Ovary (tissue), 3 donors: ENCODE measurements around the gene NFKBIZ.

Source experiments
- CTCF ChIP-seq, 3 donors: fragments of 450-650 bp in 2 of 3; fragments of 200-600 bp in 1 of 3; IDR thresholded peaks; one replicate each; pipeline versions ENCODE4 v1.5.1 to v1.8.0; 2016 to 2022; ENCODE audit warnings: antibody characterized with exemption in 3 of 3, mild to moderate bottlenecking in 1 of 3
- EP300 ChIP-seq: sonication (generic); formaldehyde crosslinking; IDR thresholded peaks from one replicate; pipeline ENCODE4 v1.6.1; 2017; ENCODE audit warnings: antibody characterized with exemption
- POLR2A ChIP-seq: fragments of 450-650 bp; IDR thresholded peaks from one replicate; pipeline ENCODE4 v1.6.1; 2017; ENCODE audit warnings: antibody characterized with exemption, mild to moderate bottlenecking, moderate library complexity
- donor health status: DM: no; HTN: no; CAD: no.

DNA sequence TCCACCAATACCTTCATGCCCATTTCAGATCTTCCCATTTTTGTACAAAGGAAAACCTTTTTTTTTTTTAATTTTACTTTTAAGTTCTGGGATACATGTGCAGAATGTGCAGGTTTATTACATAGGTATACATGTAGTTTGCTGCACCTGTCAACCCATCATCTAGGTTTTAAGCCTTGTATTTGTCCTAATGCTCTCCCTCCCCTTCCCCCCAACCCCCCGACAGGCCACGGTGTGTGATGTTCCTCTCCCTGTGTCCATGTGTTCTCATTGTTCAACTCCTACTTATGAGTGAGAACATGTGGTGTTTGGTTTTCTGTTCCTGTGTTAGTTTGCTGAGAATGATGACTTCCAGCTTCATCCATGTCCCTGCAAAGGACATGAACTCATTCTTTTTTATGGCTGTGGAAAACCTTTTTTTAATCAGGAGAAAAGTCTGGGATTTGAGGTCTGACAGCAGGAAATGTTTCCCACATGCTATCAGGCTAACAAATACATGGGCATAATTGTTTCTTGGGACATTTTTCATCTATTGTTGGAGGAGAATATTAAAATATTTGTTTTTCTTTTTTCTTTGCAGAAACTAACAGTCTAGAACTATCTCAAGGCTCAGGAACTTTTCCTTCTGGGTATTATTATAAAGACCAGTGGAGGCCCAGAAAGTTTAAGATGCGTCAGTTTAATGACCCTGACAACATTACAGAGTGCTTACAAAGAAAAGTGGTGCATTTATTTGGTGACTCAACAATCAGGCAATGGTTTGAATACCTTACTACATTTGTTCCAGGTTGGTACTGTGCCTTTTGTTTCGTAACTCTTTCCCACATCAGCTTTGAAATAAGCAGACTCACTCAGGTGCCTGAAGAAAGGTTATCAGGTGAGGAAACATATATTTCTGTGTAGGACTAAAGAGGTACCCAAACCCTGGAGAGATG lies 32.8 kb upstream of the NFKBIZ start:
- TF ChIP-seq CTCF (IDR thresholded peaks at IDR 0.05) (no peak), POLR2A (no peak), EP300 (no peak)
